Right lobe of liver (tissue), 6 donors: ENCODE measurements around the gene COL4A6. TPM values are rescaled to one million over a fixed set of nuclear protein-coding genes. Genes with fewer than 3 reads are reported as not detected.

Experiments used
- ATAC-seq, 4 donors: fragments of 200-7000 bp; cut with Tn5 transposase; one replicate each; pipeline ENCODE4 v1.9.1; 2020; ENCODE audit warnings: mild to moderate bottlenecking in 4 of 4, moderate library complexity in 4 of 4
- DNase-seq, 3 donors: peaks; one replicate each; pipeline ENCODE4 v3.0.0-alpha.2; 2020
- H3K27ac ChIP-seq, 3 donors: fragments of 200-600 bp; one replicate each; pipeline ENCODE4 v1.8.0; 2022
- H3K27me3 ChIP-seq, 2 donors: fragments of 200-600 bp; one replicate each; pipeline ENCODE4 v1.8.0; 2022
- H3K36me3 ChIP-seq, 4 donors: fragments of 200-600 bp; sonication (generic) in 1 of 4; one replicate each; pipeline versions ENCODE4 v1.5.1 to v1.8.0; 2017 to 2022; ENCODE audit warnings: control low read depth in 1 of 4
- H3K4me1 ChIP-seq, 4 donors: fragments of 200-600 bp; sonication (generic) in 1 of 4; one replicate each; pipeline versions ENCODE4 v1.5.1 to v1.8.0; 2017 to 2022; ENCODE audit warnings: control low read depth in 1 of 4
- H3K4me3 ChIP-seq, 3 donors: fragments of 200-600 bp; one replicate each; pipeline ENCODE4 v1.8.0; 2022
- H3K9me3 ChIP-seq, 4 donors: fragments of 200-600 bp; sonication (generic) in 1 of 4; one replicate each; pipeline versions ENCODE4 v1.5.1 to v1.8.0; 2017 to 2022; ENCODE audit warnings: control low read depth in 1 of 4
- CTCF ChIP-seq, 4 donors: fragments of 200-600 bp in 3 of 4; fragments of 450-650 bp in 1 of 4; IDR thresholded peaks; one replicate each; pipeline versions ENCODE4 v1.5.1 to v1.8.0; 2016 to 2022; ENCODE audit warnings: antibody characterized with exemption in 4 of 4, mild to moderate bottlenecking in 2 of 4
- POLR2A ChIP-seq: fragments of 450-650 bp; IDR thresholded peaks from one replicate; pipeline ENCODE4 v1.6.1; 2017; ENCODE audit warnings: antibody characterized with exemption, mild to moderate bottlenecking
- WGBS: methylation state at CpG from one replicate; pipeline ENCODE4 v1.1.6; 2018; ENCODE audit warnings: low coverage, low lambda C conversion rate; ENCODE audit not compliant: insufficient coverage; ENCODE audit errors: missing lambda C conversion rate; 5-methylcytosine and 5-hydroxymethylcytosine counted together
- intact Hi-C, 2 donors: fragments of 100-400 bp; cut with DNase I; formaldehyde crosslinking; loops; one replicate each; pipeline versions ENCODE4 v1.11.2 to v1.14.1; 2022
- total RNA-seq, 6 experiments: library from RNA; depleted of rRNA in 2 of 6; stranded (reverse); fragments of >200 nt in 2 of 6; fragmentation: NEBNext Ultra II Directional in 3 of 6; extraction: Animal tissue kit (Norgen Biotek cat#: 25700) in 3 of 6; gene quantifications; one replicate each; pipeline versions ENCODE4 v1.1.0 to v1.2.4, GENCODE V29; 2016 to 2023
- donor health status: DM: no; HTN: yes; CAD: no.
- donor health status: DM: no; HTN: no; CAD: no.
- donor health status: DM: no; HTN: no; CAD: no.
- donor health status: DM: no; HTN: yes; CAD: no.
- donor health status: DM: no; HTN: yes; CAD: no.

Gene COL4A6
- total RNA-seq, 6 experiments from 2014 or later: 0.02 to 0.05 TPM; not detected in 4

- 12% methylated on average over 7 of the region's 11 CpGs for WGBS
- DNase-seq: no peak
- Histone ChIP-seq H3K27ac (no peak overlapping the region), H3K4me3 (no peak overlapping the region), H3K9me3 (no peaks in the 10 kb centered on the region), H3K36me3 (no peaks in the 10 kb centered on the region), H3K4me1 (no peaks in the 10 kb centered on the region), H3K27me3 (no peaks in the 10 kb centered on the region)
- peak; percentile 44 to 57 (median 56) for TF ChIP-seq CTCF (IDR thresholded peaks at IDR 0.05)
- no peak for TF ChIP-seq POLR2A
- ATAC-seq: peak; percentile 43 to 62 (median 57)
- intact Hi-C loops: loop anchor here in 1 of 2 donors (10.0 kb wide), 1 partner anchor 310 kb away; no protein-coding TSS in a partner anchor
These were observed 213.2 kb downstream of the COL4A6 start for GRCh38 chrX:108224727-108225621.

GRCh38 chrX:108224218-108224617 lies 214.0 kb downstream of the COL4A6 start:
- 83% methylated on average over 2 of the region's 2 CpGs for WGBS
- H3K9me3 ChIP-seq: no peaks in the 10 kb centered on the region
- H3K4me1 ChIP-seq: no peaks in the 10 kb centered on the region
- DNase-seq: no peak
- no peaks in the 10 kb centered on the region for H3K27me3 ChIP-seq
- no peak overlapping the region for H3K27ac ChIP-seq
- TF ChIP-seq CTCF (IDR thresholded peaks at IDR 0.05): no peak
- TF ChIP-seq POLR2A: no peak
- intact Hi-C loops: loop anchor here in 1 of 2 donors (10.0 kb wide), 1 partner anchor 311 kb away; no protein-coding TSS in a partner anchor
- ATAC-seq: no peak
- H3K4me3 ChIP-seq: no peak overlapping the region
- no peaks in the 10 kb centered on the region for H3K36me3 ChIP-seq

- TF ChIP-seq CTCF (IDR thresholded peaks at IDR 0.05): no peak
- TF ChIP-seq POLR2A: no peak
- no peak overlapping the region for H3K27ac ChIP-seq
- WGBS: 73% methylated on average over 3 of the region's 5 CpGs
- no peaks in the 10 kb centered on the region for H3K27me3 ChIP-seq
- H3K36me3 ChIP-seq: no peaks in the 10 kb centered on the region
- intact Hi-C loops: loop anchor here in 1 of 2 donors (10.0 kb wide), 1 partner anchor 311 kb away; no protein-coding TSS in a partner anchor
- H3K4me1 ChIP-seq: no peaks in the 10 kb centered on the region
- H3K4me3 ChIP-seq: no peak overlapping the region
- H3K9me3 ChIP-seq: no peaks in the 10 kb centered on the region
- no peak for DNase-seq
- no peak for ATAC-seq
These were observed 214.6 kb downstream of the COL4A6 start for GRCh38 chrX:108223585-108223984.

- no peak overlapping the region for H3K27ac ChIP-seq
- TF ChIP-seq POLR2A (no peak), CTCF (IDR thresholded peaks at IDR 0.05) (no peak)
- 56% methylated on average over 7 of the region's 7 CpGs for WGBS
- no peak overlapping the region for H3K4me3 ChIP-seq
- no peaks in the 10 kb centered on the region for H3K27me3 ChIP-seq
- H3K9me3 ChIP-seq: no peaks in the 10 kb centered on the region
- intact Hi-C loops: loop anchor here in 1 of 2 donors (10.0 kb wide), 1 partner anchor 313 kb away; no protein-coding TSS in a partner anchor
- DNase-seq (no peak), ATAC-seq (no peak)
- H3K36me3 ChIP-seq: no peaks in the 10 kb centered on the region
- no peaks in the 10 kb centered on the region for H3K4me1 ChIP-seq
These were observed 216.8 kb downstream of the COL4A6 start for GRCh38 chrX:108221301-108221864.
